Measurements from ENCODE around the gene MFGE8.

GRCh38 chr15:88858934-88859333, 54.2 kb downstream of the MFGE8 start:
- no peak for TF ChIP-seq CTCF (IDR thresholded peaks at IDR 0.05; ENCODE audit: insufficient read depth, low read length)
- TF ChIP-seq POLR2AphosphoS5 (IDR thresholded peaks at IDR 0.05; ENCODE audit: low read depth): no peak
- TF ChIP-seq GABPA (IDR thresholded peaks at IDR 0.05; ENCODE audit: low read depth): no peak

Data from HL-60 (cell line).